GM12874 (cell line): ENCODE measurements around the gene ZNF425.

Experiments
- CTCF ChIP-seq: IDR thresholded peaks from 2 replicates; pipeline ENCODE4 v1.5.1; 2011; ENCODE audit warnings: low read depth, mild to moderate bottlenecking, control low read depth, low read length, moderate library complexity; ENCODE audit not compliant: insufficient read depth

The ZNF425 gene

GRCh38 chr7:149075286-149075685 lies 50.8 kb downstream of the ZNF425 start:
- no peak for TF ChIP-seq CTCF

GRCh38 chr7:149074116-149074885 lies 51.8 kb downstream of the ZNF425 start:
- TF ChIP-seq CTCF: no peak

- TF ChIP-seq CTCF: no peak
These were observed 53.7 kb downstream of the ZNF425 start for GRCh38 chr7:149072438-149072775.

GRCh38 chr7:149071641-149072437 lies 54.3 kb downstream of the ZNF425 start:
- no peak for TF ChIP-seq CTCF

GRCh38 chr7:149071182-149071635 lies 54.9 kb downstream of the ZNF425 start:
- TF ChIP-seq CTCF: no peak

- TF ChIP-seq CTCF: no peak
These were observed 55.6 kb downstream of the ZNF425 start for GRCh38 chr7:149070372-149071125.

- 0 out of 2 replicates have a peak, but pooled peaks have one; percentile 13 for TF ChIP-seq CTCF
These were observed 58.3 kb downstream of the ZNF425 start for GRCh38 chr7:149067869-149068268.
